HCT116 (cell line): ENCODE measurements around the gene MGAT4C. TPM values are rescaled to one million over a fixed set of nuclear protein-coding genes. Genes with fewer than 3 reads are reported as not detected.

Source experiments
- ATAC-seq: fragments of 200-7000 bp; cut with Tn5 transposase; 2 replicates; pipeline ENCODE4 v1.9.1; 2020; ENCODE audit warnings: mild to moderate bottlenecking, moderate library complexity
- BruUV-seq: library from RNA; stranded (reverse); fragments of 400-500 nt; replicated peaks from 2 replicates; lab custom pipeline; 2021; lab: Mats Ljungman, UMichigan
- CTCF ChIA-PET: fragments of 300-600 bp; sonication (Branson Sonifier 250); formaldehyde crosslinking; loops from one replicate; lab custom pipeline; 2021; ENCODE audit warnings: antibody characterized with exemption; lab: Charles Lee
- POLR2A ChIA-PET: fragments of 300-600, 350-600 bp; sonication (Branson Sonifier 250); formaldehyde crosslinking; loops from one replicate; lab custom pipeline; 2021; ENCODE audit warnings: antibody characterized with exemption; lab: Charles Lee
- RAD21 ChIA-PET, 2 experiments: fragments of 300-600 bp; sonication (Branson Sonifier 250); formaldehyde crosslinking; loops; one replicate each; lab custom pipeline; 2023; ENCODE audit warnings: low total read pairs in 2 of 2; ENCODE audit not compliant: uncharacterized antibody in 2 of 2, unreplicated experiment in 2 of 2, low non-redundant PET in 1 of 2; lab: Charles Lee
- DNase-seq: peaks from one replicate; pipeline ENCODE4 v3.0.0-alpha.2; 2010; ENCODE audit warnings: low read depth, low spot score
- H2AFZ ChIP-seq: fragments of 200-600 bp; shearing (Covaris generic), sonication (generic); 2 replicates; pipeline ENCODE4 v1.6.1; 2017; ENCODE audit warnings: low read depth, mixed run types, mixed read lengths, antibody characterized with exemption, low read length; ENCODE audit not compliant: poor library complexity, severe bottlenecking
- H3K27ac ChIP-seq: 2 replicates; pipeline ENCODE4 v1.5.1; 2012; ENCODE audit warnings: low read depth, low read length
- H3K27me3 ChIP-seq: fragments of 200-600 bp; sonication (generic); 2 replicates; pipeline ENCODE4 v1.6.1; 2016; ENCODE audit warnings: mixed run types, low read length, mixed read lengths; ENCODE audit not compliant: insufficient read depth
- H3K36me3 ChIP-seq, 2 experiments: fragments of 200-500 bp in 1 of 2; fragments of 200-600 bp in 1 of 2; sonication (Bioruptor generic) in 1 of 2; sonication (generic) in 1 of 2; 2 replicates each; pipeline versions ENCODE4 v1.5.1 to v1.6.1; 2014 to 2016; ENCODE audit warnings: low read length in 2 of 2, inconsistent platforms in 1 of 2, mixed read lengths in 1 of 2, mixed run types in 1 of 2; ENCODE audit not compliant: insufficient read depth in 2 of 2, control insufficient read depth in 1 of 2
- H3K4me1 ChIP-seq, 2 experiments: fragments of 200-600 bp in 1 of 2; sonication (generic) in 1 of 2; 2 replicates each; pipeline versions ENCODE4 v1.5.1 to v1.6.1; 2012 to 2017; ENCODE audit warnings: low read length in 2 of 2, inconsistent platforms in 1 of 2, mild to moderate bottlenecking in 1 of 2, mixed read lengths in 1 of 2, mixed run types in 1 of 2, moderate library complexity in 1 of 2; ENCODE audit not compliant: insufficient read depth in 2 of 2, control insufficient read depth in 1 of 2
- H3K4me2 ChIP-seq: fragments of 200-600 bp; sonication (generic); 2 replicates; pipeline ENCODE4 v1.6.1; 2017; ENCODE audit warnings: mixed run types, low read length, mixed read lengths
- H3K4me3 ChIP-seq, 2 experiments: fragments of 200-600 bp in 1 of 2; sonication (generic) in 1 of 2; replicated peaks in 1 of 2; 2 replicates each; pipeline ENCODE4 v1.5.1; 2011 to 2016; ENCODE audit warnings: low read length in 2 of 2, control low read depth in 1 of 2, low read depth in 1 of 2, mild to moderate bottlenecking in 1 of 2, mixed read lengths in 1 of 2, mixed run types in 1 of 2
- H3K79me2 ChIP-seq: fragments of 200-600 bp; sonication (generic); 2 replicates; pipeline ENCODE4 v1.6.1; 2017; ENCODE audit warnings: mild to moderate bottlenecking, mixed run types, low read length, moderate library complexity, mixed read lengths; ENCODE audit not compliant: insufficient read depth
- H3K9ac ChIP-seq: fragments of 200-600 bp; sonication (generic); 2 replicates; pipeline ENCODE4 v1.6.1; 2016; ENCODE audit warnings: low read length, mixed read lengths
- H3K9me2 ChIP-seq: fragments of 200-600 bp; sonication (generic), shearing (Covaris generic); 2 replicates; pipeline ENCODE4 v1.6.1; 2017; ENCODE audit warnings: mixed run types, mild to moderate bottlenecking, moderate library complexity; ENCODE audit not compliant: insufficient read depth
- H3K9me3 ChIP-seq, 2 experiments: fragments of 200-500 bp in 1 of 2; fragments of 200-600 bp in 1 of 2; sonication (Bioruptor generic) in 1 of 2; sonication (generic) in 1 of 2; 2 replicates each; pipeline ENCODE4 v1.6.1; 2014 to 2017; ENCODE audit warnings: low read length in 2 of 2, mixed read lengths in 2 of 2, inconsistent platforms in 1 of 2, low read depth in 1 of 2, mild to moderate bottlenecking in 1 of 2, mixed run types in 1 of 2, moderate library complexity in 1 of 2; ENCODE audit not compliant: control insufficient read depth in 1 of 2, insufficient read depth in 1 of 2
- H4K20me1 ChIP-seq: fragments of 200-600 bp; sonication (generic), shearing (Covaris generic); 2 replicates; pipeline ENCODE4 v1.6.1; 2017; ENCODE audit warnings: mixed run types, mild to moderate bottlenecking, moderate library complexity; ENCODE audit not compliant: insufficient read depth
- ATF3 ChIP-seq: IDR thresholded peaks from 2 replicates; pipeline ENCODE4 v1.6.1; 2012
- CBX3 ChIP-seq: IDR thresholded peaks from 2 replicates; pipeline ENCODE4 v1.6.1; 2012; ENCODE audit warnings: low read depth
- CEBPB ChIP-seq: IDR thresholded peaks from 2 replicates; pipeline ENCODE4 v1.6.1; 2012; ENCODE audit warnings: low read depth
- EGR1 ChIP-seq: IDR thresholded peaks from 2 replicates; pipeline ENCODE4 v1.6.1; 2012; ENCODE audit warnings: low read depth
- EZH2 ChIP-seq: fragments of 200-600 bp; sonication (generic); IDR thresholded peaks from 2 replicates; pipeline ENCODE4 v1.6.1; 2017; ENCODE audit warnings: antibody characterized with exemption, mixed run types
- EZH2phosphoT487 ChIP-seq: fragments of 200-600 bp; IDR thresholded peaks from 2 replicates; pipeline ENCODE4 v1.6.1; 2018; ENCODE audit warnings: antibody characterized with exemption, borderline replicate concordance
- FOSL1 ChIP-seq: IDR thresholded peaks from 2 replicates; pipeline ENCODE4 v1.6.1; 2012; ENCODE audit warnings: low read depth
- JUND ChIP-seq: IDR thresholded peaks from 2 replicates; pipeline ENCODE4 v1.6.1; 2012
- MAX ChIP-seq: IDR thresholded peaks from 2 replicates; pipeline ENCODE4 v1.6.1; 2012
- POLR2A ChIP-seq: IDR thresholded peaks from 2 replicates; pipeline ENCODE4 v1.7.0; 2011; ENCODE audit warnings: borderline replicate concordance; ENCODE audit not compliant: insufficient read depth, insufficient read length; ENCODE audit errors: extremely low read depth
- POLR2AphosphoS5 ChIP-seq: IDR thresholded peaks from 2 replicates; pipeline ENCODE4 v1.6.1; 2011; ENCODE audit warnings: mild to moderate bottlenecking, low read depth, low read length, moderate library complexity
- SIN3A ChIP-seq: IDR thresholded peaks from 2 replicates; pipeline ENCODE4 v1.6.1; 2012; ENCODE audit warnings: low read depth
- SP1 ChIP-seq: IDR thresholded peaks from 2 replicates; pipeline ENCODE4 v1.6.1; 2012; ENCODE audit warnings: low read depth
- SRF ChIP-seq: IDR thresholded peaks from 2 replicates; pipeline ENCODE4 v1.6.1; 2012; ENCODE audit warnings: low read depth
- YY1 ChIP-seq: IDR thresholded peaks from 2 replicates; pipeline ENCODE4 v1.6.1; 2011; ENCODE audit warnings: low read length, low read depth, moderate library complexity, mild to moderate bottlenecking; ENCODE audit not compliant: insufficient replicate concordance; ENCODE audit errors: extremely low read depth
- ZBTB33 ChIP-seq: IDR thresholded peaks from 2 replicates; pipeline ENCODE4 v1.6.1; 2011; ENCODE audit warnings: mild to moderate bottlenecking, low read length, moderate library complexity; ENCODE audit not compliant: insufficient replicate concordance; ENCODE audit errors: extremely low read depth
- ZFX ChIP-seq: fragments of 450-650 bp; IDR thresholded peaks from 2 replicates; pipeline ENCODE4 v1.6.1; 2017
- ZNF274 ChIP-seq: fragments of 200-500 bp; sonication (Bioruptor generic); IDR thresholded peaks from 2 replicates; pipeline ENCODE4 v1.6.1; 2014; ENCODE audit warnings: mild to moderate bottlenecking, low read depth, low read length, inconsistent platforms
- intact Hi-C: fragments of 100-400 bp; cut with micrococcal nuclease; formaldehyde crosslinking; loops from 2 replicates; pipeline ENCODE4 v1.10.0; 2022
- total RNA-seq: library from RNA; stranded (reverse); gene quantifications from one replicate; pipeline ENCODE4 v1.2.1, GENCODE V29; 2021; ENCODE audit not compliant: unreplicated experiment
- TF ChIP-seq, protein P1 (sequence below), 3 experiments: fragments of 200-600 bp in 1 of 3; sonication (generic) in 1 of 3; IDR thresholded peaks in 2 of 3; conservative IDR thresholded peaks in 1 of 3; 2 replicates each; pipeline ENCODE4 v1.5.1; 2012 to 2017; ENCODE audit warnings: low read depth in 2 of 3, low read length in 2 of 3, antibody characterized with exemption in 1 of 3, borderline replicate concordance in 1 of 3, control low read depth in 1 of 3, mild to moderate bottlenecking in 1 of 3, mixed read lengths in 1 of 3, mixed run types in 1 of 3, moderate library complexity in 1 of 3; ENCODE audit not compliant: insufficient read depth in 1 of 3
- TF ChIP-seq, protein P2 (sequence below): IDR thresholded peaks from 2 replicates; pipeline ENCODE4 v1.6.1; 2012; ENCODE audit warnings: low read depth

MGAT4C gene
- total RNA-seq, 1 experiment from 2014 or later = not detected

GRCh38 chr12:85979641-85980040 lies 276.6 kb downstream of the MGAT4C start (continued):
- no peak for TF ChIP-seq YY1

DNA sequence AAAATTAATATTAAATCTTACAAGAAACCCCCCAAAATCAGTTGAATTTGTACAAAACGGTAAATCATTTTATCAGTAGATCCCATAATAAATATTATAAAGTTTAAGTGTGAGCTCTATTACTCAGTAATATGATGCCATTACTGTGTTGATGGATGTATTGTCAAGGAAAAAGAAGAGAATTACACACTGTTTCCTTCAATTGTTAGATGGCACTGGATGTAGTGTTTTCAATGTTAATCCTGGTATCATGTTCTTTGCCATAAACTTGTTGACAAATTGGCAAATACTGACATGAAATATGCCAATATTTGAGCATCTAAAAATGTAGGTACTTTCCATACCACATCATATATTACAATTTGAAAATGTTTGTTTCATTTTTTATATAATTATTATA lies 280.5 kb downstream of the MGAT4C start:
- H3K4me1 ChIP-seq = no peaks in the 10 kb centered on the region
- no peak for DNase-seq
- H4K20me1 ChIP-seq = no peaks in the 10 kb centered on the region
- H3K9ac ChIP-seq = no peak overlapping the region
- no peaks in the 10 kb centered on the region for H3K36me3 ChIP-seq
- intact Hi-C loops = no loop called here
- no peak overlapping the region for H3K4me3 ChIP-seq
- no peak for TF ChIP-seq CBX3
- TF ChIP-seq ZBTB33 = no peak
- no peak for TF ChIP-seq SRF
- TF ChIP-seq, protein P1, sequence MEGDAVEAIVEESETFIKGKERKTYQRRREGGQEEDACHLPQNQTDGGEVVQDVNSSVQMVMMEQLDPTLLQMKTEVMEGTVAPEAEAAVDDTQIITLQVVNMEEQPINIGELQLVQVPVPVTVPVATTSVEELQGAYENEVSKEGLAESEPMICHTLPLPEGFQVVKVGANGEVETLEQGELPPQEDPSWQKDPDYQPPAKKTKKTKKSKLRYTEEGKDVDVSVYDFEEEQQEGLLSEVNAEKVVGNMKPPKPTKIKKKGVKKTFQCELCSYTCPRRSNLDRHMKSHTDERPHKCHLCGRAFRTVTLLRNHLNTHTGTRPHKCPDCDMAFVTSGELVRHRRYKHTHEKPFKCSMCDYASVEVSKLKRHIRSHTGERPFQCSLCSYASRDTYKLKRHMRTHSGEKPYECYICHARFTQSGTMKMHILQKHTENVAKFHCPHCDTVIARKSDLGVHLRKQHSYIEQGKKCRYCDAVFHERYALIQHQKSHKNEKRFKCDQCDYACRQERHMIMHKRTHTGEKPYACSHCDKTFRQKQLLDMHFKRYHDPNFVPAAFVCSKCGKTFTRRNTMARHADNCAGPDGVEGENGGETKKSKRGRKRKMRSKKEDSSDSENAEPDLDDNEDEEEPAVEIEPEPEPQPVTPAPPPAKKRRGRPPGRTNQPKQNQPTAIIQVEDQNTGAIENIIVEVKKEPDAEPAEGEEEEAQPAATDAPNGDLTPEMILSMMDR (IDR thresholded peaks at IDR 0.05 in 2 of 3, conservative IDR thresholded peaks at IDR 0.05 in 1 of 3; ENCODE audit: borderline replicate concordance in 1 of 3, insufficient read depth in 1 of 3, low read depth in 2 of 3, low read length in 2 of 3) = no peak
- no peak for TF ChIP-seq POLR2A
- no peak for TF ChIP-seq EZH2
- TF ChIP-seq FOSL1 = no peak
- TF ChIP-seq, protein P2, sequence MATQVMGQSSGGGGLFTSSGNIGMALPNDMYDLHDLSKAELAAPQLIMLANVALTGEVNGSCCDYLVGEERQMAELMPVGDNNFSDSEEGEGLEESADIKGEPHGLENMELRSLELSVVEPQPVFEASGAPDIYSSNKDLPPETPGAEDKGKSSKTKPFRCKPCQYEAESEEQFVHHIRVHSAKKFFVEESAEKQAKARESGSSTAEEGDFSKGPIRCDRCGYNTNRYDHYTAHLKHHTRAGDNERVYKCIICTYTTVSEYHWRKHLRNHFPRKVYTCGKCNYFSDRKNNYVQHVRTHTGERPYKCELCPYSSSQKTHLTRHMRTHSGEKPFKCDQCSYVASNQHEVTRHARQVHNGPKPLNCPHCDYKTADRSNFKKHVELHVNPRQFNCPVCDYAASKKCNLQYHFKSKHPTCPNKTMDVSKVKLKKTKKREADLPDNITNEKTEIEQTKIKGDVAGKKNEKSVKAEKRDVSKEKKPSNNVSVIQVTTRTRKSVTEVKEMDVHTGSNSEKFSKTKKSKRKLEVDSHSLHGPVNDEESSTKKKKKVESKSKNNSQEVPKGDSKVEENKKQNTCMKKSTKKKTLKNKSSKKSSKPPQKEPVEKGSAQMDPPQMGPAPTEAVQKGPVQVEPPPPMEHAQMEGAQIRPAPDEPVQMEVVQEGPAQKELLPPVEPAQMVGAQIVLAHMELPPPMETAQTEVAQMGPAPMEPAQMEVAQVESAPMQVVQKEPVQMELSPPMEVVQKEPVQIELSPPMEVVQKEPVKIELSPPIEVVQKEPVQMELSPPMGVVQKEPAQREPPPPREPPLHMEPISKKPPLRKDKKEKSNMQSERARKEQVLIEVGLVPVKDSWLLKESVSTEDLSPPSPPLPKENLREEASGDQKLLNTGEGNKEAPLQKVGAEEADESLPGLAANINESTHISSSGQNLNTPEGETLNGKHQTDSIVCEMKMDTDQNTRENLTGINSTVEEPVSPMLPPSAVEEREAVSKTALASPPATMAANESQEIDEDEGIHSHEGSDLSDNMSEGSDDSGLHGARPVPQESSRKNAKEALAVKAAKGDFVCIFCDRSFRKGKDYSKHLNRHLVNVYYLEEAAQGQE = no peak
- no peak for TF ChIP-seq CEBPB
- TF ChIP-seq SIN3A = no peak
- TF ChIP-seq JUND = no peak
- TF ChIP-seq MAX = no peak
- no peak for TF ChIP-seq EZH2phosphoT487
- no peak for TF ChIP-seq SP1
- TF ChIP-seq ZFX = no peak
- TF ChIP-seq ATF3 = no peak
- no peak for TF ChIP-seq POLR2AphosphoS5
- TF ChIP-seq EGR1 = no peak
- no peak for TF ChIP-seq ZNF274
- TF ChIP-seq, all 23 proteins: peak for 0
- ChIA-PET POLR2A (no interaction called here), RAD21 (interaction anchor here in 1 of 2 experiments (0.6 kb wide), 1 partner anchor 22 kb away, joined by 3 read pairs; no protein-coding TSS in a partner anchor), CTCF (no interaction called here)
- no peaks in the 10 kb centered on the region for H3K79me2 ChIP-seq
- H3K9me3 ChIP-seq = no peaks in the 10 kb centered on the region
- BruUV-seq = no TSS peak
- no peaks in the 10 kb centered on the region for H3K9me2 ChIP-seq
- no peak for ATAC-seq
- no peak overlapping the region for H2AFZ ChIP-seq
- no peaks in the 10 kb centered on the region for H3K27me3 ChIP-seq
- H3K4me2 ChIP-seq = no peak overlapping the region
- H3K27ac ChIP-seq = no peak overlapping the region
